Measurements from ENCODE around the gene DSG2.

DNA sequence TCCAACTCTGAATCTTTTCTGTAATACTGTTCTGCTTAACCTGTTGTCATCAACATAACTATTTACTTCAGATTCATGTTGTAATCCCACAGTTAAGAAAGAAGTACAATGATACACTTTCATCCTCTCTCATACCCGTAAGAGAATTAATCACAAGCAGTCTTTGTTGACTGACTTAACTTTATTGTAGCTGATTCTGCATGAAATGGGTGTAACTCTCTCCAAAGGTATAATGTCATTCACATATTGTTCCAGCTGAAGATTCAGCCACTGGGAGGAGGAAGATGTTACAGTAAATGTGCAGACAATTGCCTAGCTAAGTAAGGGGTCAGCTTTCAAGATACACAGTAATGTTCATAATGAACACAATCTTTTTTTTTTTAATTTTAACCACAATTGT lies 13.5 kb upstream of the DSG2 start:
- TF ChIP-seq, protein P1, sequence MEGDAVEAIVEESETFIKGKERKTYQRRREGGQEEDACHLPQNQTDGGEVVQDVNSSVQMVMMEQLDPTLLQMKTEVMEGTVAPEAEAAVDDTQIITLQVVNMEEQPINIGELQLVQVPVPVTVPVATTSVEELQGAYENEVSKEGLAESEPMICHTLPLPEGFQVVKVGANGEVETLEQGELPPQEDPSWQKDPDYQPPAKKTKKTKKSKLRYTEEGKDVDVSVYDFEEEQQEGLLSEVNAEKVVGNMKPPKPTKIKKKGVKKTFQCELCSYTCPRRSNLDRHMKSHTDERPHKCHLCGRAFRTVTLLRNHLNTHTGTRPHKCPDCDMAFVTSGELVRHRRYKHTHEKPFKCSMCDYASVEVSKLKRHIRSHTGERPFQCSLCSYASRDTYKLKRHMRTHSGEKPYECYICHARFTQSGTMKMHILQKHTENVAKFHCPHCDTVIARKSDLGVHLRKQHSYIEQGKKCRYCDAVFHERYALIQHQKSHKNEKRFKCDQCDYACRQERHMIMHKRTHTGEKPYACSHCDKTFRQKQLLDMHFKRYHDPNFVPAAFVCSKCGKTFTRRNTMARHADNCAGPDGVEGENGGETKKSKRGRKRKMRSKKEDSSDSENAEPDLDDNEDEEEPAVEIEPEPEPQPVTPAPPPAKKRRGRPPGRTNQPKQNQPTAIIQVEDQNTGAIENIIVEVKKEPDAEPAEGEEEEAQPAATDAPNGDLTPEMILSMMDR (conservative IDR thresholded peaks at IDR 0.05 in 1 of 2, IDR thresholded peaks at IDR 0.05 in 1 of 2; ENCODE audit: extremely low read depth in 1 of 2, insufficient read depth in 1 of 2, low read depth in 1 of 2, low read length in 2 of 2), result no peak
- no peak for TF ChIP-seq EZH2 (IDR thresholded peaks at IDR 0.05; ENCODE audit: borderline replicate concordance, low read length)
